HepG2 (cell line): ENCODE measurements around the gene TNFRSF25. TPM values are rescaled to one million over a fixed set of nuclear protein-coding genes. Genes with fewer than 3 reads are reported as not detected.

Experiments
- ATAC-seq: fragments of 200-7000 bp; cut with Tn5 transposase; 3 replicates; pipeline ENCODE4 v1.9.1; 2020; ENCODE audit warnings: mild to moderate bottlenecking, moderate library complexity
- BruUV-seq: library from RNA; stranded (reverse); fragments of 400-500 nt; replicated peaks from 2 replicates; lab custom pipeline; 2021; lab: Mats Ljungman, UMichigan
- CTCF ChIA-PET: fragments of 300-600 bp; formaldehyde crosslinking; extraction: SDS; loops from one replicate; lab custom pipeline; 2021; ENCODE audit warnings: low total read pairs, inconsistent platforms, low intra/inter-chr PET ratio; lab: Yijun Ruan, JAX
- POLR2A ChIA-PET: fragments of 350-600 bp; sonication (Branson Sonifier 250); formaldehyde crosslinking; loops from one replicate; lab custom pipeline; 2020; ENCODE audit warnings: antibody characterized with exemption, inconsistent platforms; lab: Yijun Ruan, JAX
- DNase-seq: peaks from one replicate; pipeline ENCODE4 v3.0.0-alpha.2; 2015; ENCODE audit warnings: low spot score
- FAIRE-seq: peaks from 3 replicates; lab custom pipeline; 2011; peaks lifted over from hg19 to GRCh38; lab: Jason Lieb, UNC
- H2AFZ ChIP-seq: one replicate; pipeline ENCODE4 v1.6.1; 2011; ENCODE audit warnings: low read length, inconsistent platforms
- H3K27ac ChIP-seq: fragments of 300-600 bp; 3 replicates; pipeline ENCODE4 v1.8.0; 2011; ENCODE audit warnings: mixed run types, mild to moderate bottlenecking, mixed read lengths, low read length, inconsistent platforms; ENCODE audit not compliant: insufficient read depth; ENCODE audit errors: extremely low read length
- H3K27me3 ChIP-seq, 2 experiments: fragments of 200-600 bp in 1 of 2; 2 replicates in 1 of 2; 3 replicates in 1 of 2; pipeline versions ENCODE4 v1.6.0 to v1.8.0; 2011; ENCODE audit warnings: low read length in 2 of 2, mild to moderate bottlenecking in 2 of 2, moderate library complexity in 2 of 2, inconsistent platforms in 1 of 2; ENCODE audit not compliant: insufficient read depth in 2 of 2, control insufficient read depth in 1 of 2
- H3K36me3 ChIP-seq, 2 experiments: fragments of 200-600 bp in 1 of 2; replicated peaks in 1 of 2; 2 replicates in 1 of 2; 3 replicates in 1 of 2; pipeline versions ENCODE4 v1.5.1 to v1.8.0; 2011; ENCODE audit warnings: low read length in 2 of 2, inconsistent platforms in 1 of 2; ENCODE audit not compliant: insufficient read depth in 2 of 2, control insufficient read depth in 1 of 2
- H3K4me1 ChIP-seq: 2 replicates; pipeline ENCODE4 v1.5.1; 2012; ENCODE audit warnings: low read length, inconsistent platforms; ENCODE audit not compliant: insufficient read depth
- H3K4me2 ChIP-seq: 2 replicates; pipeline ENCODE4 v1.6.0; 2011; ENCODE audit warnings: low read depth, low read length, inconsistent platforms
- H3K4me3 ChIP-seq, 3 experiments: fragments of 200-600 bp in 1 of 3; sonication (generic), shearing (Covaris generic) in 1 of 3; replicated peaks in 1 of 3; 2 replicates each; pipeline ENCODE4 v1.5.1; 2011 to 2016; ENCODE audit warnings: low read length in 3 of 3, inconsistent platforms in 2 of 3, low read depth in 2 of 3, mild to moderate bottlenecking in 2 of 3, control low read depth in 1 of 3, mixed read lengths in 1 of 3; ENCODE audit not compliant: insufficient read depth in 1 of 3
- H3K79me2 ChIP-seq: one replicate; pipeline ENCODE4 v1.6.1; 2011; ENCODE audit warnings: low read length, inconsistent platforms; ENCODE audit not compliant: insufficient read depth
- H3K9ac ChIP-seq: 2 replicates; pipeline ENCODE4 v1.6.0; 2011; ENCODE audit warnings: mild to moderate bottlenecking, low read depth, low read length, inconsistent platforms; ENCODE audit not compliant: insufficient read depth
- H3K9me3 ChIP-seq: 2 replicates; pipeline ENCODE4 v1.5.1; 2012; ENCODE audit warnings: mild to moderate bottlenecking, low read length
- H4K20me1 ChIP-seq: 2 replicates; pipeline ENCODE4 v1.6.0; 2011; ENCODE audit warnings: inconsistent platforms, mild to moderate bottlenecking, low read length, moderate library complexity; ENCODE audit not compliant: insufficient read depth
- HMGA1 ChIP-seq: sonication (generic); formaldehyde crosslinking; conservative IDR thresholded peaks from 2 replicates; pipeline ENCODE4 v1.4.0; 2020; ENCODE audit warnings: missing genetic modification reagents
- MAX ChIP-seq: IDR thresholded peaks from 2 replicates; pipeline ENCODE4 v1.6.1; 2012; ENCODE audit warnings: inconsistent platforms
- ZNF687 ChIP-seq: sonication (generic); formaldehyde crosslinking; IDR thresholded peaks from 2 replicates; pipeline ENCODE4 v1.5.1; 2020; ENCODE audit warnings: mild to moderate bottlenecking, missing genetic modification reagents, moderate library complexity
- WGBS: methylation state at CpG from one replicate; pipeline ENCODE4 v1.1.6; 2017; ENCODE audit warnings: low lambda C conversion rate; 5-methylcytosine and 5-hydroxymethylcytosine counted together
- in situ Hi-C: cut with HindIII; loops from 2 replicates; pipeline ENCODE4 v1.10.0; 2017; ENCODE audit warnings: low pct_unique_long_range_greater_than_20kb; ENCODE audit not compliant: extremely low pct_ligation_motif_present
- intact Hi-C: fragments of 100-400 bp; cut with micrococcal nuclease; formaldehyde crosslinking; loops from one replicate; pipeline ENCODE4 v1.10.0; 2022; ENCODE audit not compliant: unreplicated experiment
- polyA plus RNA-seq, 8 experiments: library from polyadenylated mRNA; depleted of rRNA in 3 of 8; stranded (reverse) in 7 of 8; unstranded in 1 of 8; fragments of >200 nt; fragmentation: Illumina TruSeq in 4 of 8; extraction: Trizol in 4 of 8; gene quantifications; 2 replicates each; pipeline versions ENCODE4 v1.2.1 to v1.2.3, GENCODE V29; 2011 to 2016; ENCODE audit warnings: low read depth in 4 of 8, missing spikeins in 1 of 8, mixed read lengths in 1 of 8; ENCODE audit not compliant: insufficient read depth in 1 of 8
- total RNA-seq, 5 experiments: library from RNA; depleted of rRNA; stranded (reverse); fragments of >200 nt; fragmentation: Illumina TruSeq; extraction: Trizol; gene quantifications; 2 replicates each; pipeline ENCODE4 v1.2.3, GENCODE V29; 2016; ENCODE audit warnings: low read depth in 1 of 5

Gene TNFRSF25
- total and polyA plus RNA-seq, 2 of the 13 experiments (the other 11 are each of a cell fraction or from before 2014, with no cell fraction given), result 1.4 to 1.5 TPM

- BruUV-seq, result no TSS peak
- Histone ChIP-seq H3K79me2 (no peaks in the 10 kb centered on the region), H3K4me2 (no peak overlapping the region), H3K27ac (no peak overlapping the region), H3K27me3 (peaks cover 31 to 78% of the 10 kb centered on the region in 2 experiments; a peak in 4 of 5 replicates), H3K36me3 (no peaks in the 10 kb centered on the region), H3K9me3 (no peaks in the 10 kb centered on the region)
- no peak for DNase-seq
- 48% methylated on average over 27 of the region's 27 CpGs for WGBS
- no peak for ATAC-seq
- POLR2A ChIA-PET, result interaction anchor here (2.1 kb wide), 1 partner anchor 11 kb away, joined by 8 read pairs; no protein-coding TSS in a partner anchor
- TF ChIP-seq ZNF687 (CRISPR knock-in tag) (peak; percentile 42), HMGA1 (CRISPR knock-in tag) (no peak), MAX (0 out of 2 replicates have a peak, but pooled peaks have one; percentile 24)
- TF ChIP-seq, all 625 proteins: peak for 2
- intact Hi-C loops, result no loop called here
- in situ Hi-C loops, result no loop called here
- CTCF ChIA-PET, result no interaction called here
- peaks cover 55% of the 10 kb centered on the region for H3K4me1 ChIP-seq
- H2AFZ ChIP-seq, result no peak overlapping the region
- no peak overlapping the region for H3K9ac ChIP-seq
- no peak for FAIRE-seq
- no peak overlapping the region for H3K4me3 ChIP-seq
- H4K20me1 ChIP-seq, result no peaks in the 10 kb centered on the region
Observed at GRCh38 chr1:6500544-6501278, 34.7 kb upstream of the TNFRSF25 start.
